NCI-H2029 treated with DMSO at 0.1 percent for 48 hours (cell line): ENCODE measurements around the gene CCNL1.
"Not testable (repeated sequence)": the region's sequence is repeated elsewhere in the genome, so short reads cannot be mapped to it uniquely, and the experiment has no call there.

Experiments
- DNase-seq: peaks from one replicate; lab custom pipeline; 2025; lab: John Stamatoyannopoulos, UW

The CCNL1 gene

DNA sequence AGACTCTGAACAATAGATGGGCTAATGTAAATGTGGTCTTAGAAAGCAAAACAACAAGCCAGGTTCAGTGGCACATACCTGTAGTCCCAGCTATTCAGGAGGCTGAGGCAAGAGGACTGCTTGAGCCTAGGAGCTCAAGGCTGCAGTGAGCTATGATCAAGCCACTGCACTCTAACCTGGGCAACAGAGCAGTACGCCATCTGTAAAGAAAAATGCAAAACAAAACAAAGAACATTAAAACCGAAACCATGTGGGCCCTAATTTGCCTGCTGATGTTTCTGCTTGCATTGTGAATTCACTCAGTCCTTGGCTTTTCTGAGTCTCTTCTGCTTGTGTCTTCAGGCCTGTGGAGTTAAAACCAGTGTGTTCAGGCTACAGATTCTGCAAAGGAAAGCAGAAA is 56.7 kb downstream of the CCNL1 start:
- no peak for DNase-seq

DNA sequence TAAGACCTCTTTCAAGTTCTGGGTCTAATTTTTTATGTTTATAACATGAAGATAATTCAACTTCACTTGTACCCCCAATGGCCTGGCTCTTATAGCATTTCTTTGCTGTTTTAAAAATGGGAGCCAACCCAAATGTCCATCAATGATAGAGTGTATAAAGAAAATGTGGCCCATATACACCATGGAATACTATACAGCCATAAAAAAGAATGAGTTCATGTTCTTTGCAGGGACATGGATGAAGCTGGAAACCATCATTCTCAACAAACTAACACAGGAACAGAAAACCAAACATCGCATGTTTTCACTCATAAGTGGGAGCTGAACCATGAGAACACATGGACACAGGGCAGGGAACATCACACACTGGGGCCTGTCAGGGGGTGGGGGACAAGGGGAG is 57.4 kb downstream of the CCNL1 start:
- not testable (repeated sequence) for DNase-seq

DNA sequence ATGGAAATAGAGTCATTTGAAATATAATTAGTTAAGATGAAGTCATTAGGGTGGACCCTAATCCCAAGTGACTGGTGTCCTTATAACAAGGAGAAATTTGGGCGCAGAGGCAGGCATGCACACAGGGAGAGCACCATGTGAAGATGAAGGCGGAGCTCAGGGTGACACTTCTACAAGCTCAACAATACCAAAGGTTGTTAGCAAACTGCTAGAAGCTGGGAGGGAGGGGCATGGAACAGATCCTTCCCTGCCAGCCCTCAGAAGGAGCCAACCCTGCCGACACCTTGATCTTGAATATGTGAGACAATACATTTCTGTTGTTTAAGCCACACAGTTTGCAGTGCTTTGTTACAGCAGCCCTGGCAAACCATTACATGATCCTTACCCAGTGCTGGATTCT is 57.8 kb downstream of the CCNL1 start:
- DNase-seq: no peak

DNA sequence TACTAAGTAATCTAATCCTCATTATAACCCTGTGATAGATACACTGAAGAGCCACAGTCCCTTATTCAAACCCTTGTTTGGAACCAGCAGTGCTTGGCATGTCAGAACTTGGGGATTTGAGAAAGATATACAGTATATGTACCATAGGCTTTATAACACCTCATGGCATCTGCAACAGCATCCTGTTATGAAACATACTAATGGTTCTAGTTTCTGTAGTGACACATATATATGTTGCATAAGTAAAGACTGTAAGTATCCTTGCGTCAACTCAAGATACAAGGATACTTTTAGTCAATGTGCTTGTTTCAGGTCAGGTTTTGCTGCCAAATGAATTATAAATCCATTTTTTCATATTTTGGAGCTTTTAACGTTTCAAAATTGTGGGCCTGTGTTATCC is 58.5 kb downstream of the CCNL1 start:
- DNase-seq: no peak

DNA sequence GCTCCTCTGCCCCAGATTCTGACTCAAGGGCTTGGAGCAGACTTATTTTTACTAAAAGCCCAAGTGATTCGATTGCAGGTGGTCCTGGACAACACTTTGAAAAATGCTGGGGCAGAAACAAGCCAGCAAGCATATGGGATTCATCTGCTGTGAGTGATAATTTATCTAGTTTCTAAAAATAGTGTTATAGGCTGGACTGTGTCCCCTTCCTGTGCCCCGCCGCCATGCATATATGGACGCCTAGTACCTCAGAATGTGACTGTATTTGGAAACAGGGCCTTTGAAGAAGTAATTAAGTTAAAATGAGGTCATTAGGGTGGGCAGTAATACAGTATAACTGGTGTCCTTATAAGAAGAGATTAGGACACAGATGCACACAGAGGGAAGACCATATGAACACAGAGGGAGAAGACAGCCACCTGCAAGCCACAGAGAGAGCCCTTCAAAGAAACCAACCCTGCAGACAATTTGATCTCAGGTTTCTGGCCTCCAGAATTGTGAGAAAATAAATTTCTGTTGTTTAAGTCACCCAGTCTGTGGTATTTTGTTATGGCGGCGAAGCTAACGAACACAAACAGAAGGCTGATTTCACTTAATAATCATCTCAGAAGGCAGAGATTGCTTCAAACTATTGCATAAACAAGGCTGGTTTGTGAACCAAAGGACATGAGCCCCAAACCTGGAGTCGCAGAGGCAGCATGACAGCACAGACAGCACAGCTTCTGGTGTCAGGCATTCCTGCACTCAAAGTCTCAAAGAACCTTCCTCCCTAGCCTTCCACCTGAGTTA is 59.1 kb downstream of the CCNL1 start:
- no peak for DNase-seq

DNA sequence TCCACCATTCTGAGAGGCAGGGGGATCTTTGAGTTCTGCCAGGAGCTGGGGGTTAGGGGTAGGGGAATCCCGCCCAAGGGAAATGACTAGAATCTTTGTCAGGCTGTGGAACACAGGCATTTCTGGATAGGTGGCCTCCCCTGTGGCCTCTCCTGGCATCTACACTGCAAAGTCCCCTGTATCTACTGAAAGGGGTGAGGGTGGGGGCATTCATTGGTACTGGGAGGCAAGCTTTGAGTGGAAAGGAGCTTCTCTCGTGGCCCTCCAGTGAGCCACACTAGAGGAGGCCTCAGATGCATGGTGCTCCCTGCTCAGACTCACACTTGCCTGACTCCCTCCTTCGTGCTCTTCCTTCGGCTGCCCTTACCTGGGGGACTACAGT is 59.9 kb downstream of the CCNL1 start:
- DNase-seq: no peak

- DNase-seq: no peak
These were observed 60.4 kb downstream of the CCNL1 start for GRCh38 chr3:157099326-157100095.

- no peak for DNase-seq
These were observed 61.1 kb downstream of the CCNL1 start for GRCh38 chr3:157098823-157099185.

- no peak for DNase-seq
These were observed 61.7 kb downstream of the CCNL1 start for GRCh38 chr3:157098121-157098822.
